ENCODE data around the gene LMAN2.
A peak's percentile ranks its signal among the peaks of the same experiment; 100 is the strongest.

LMAN2 gene

DNA sequence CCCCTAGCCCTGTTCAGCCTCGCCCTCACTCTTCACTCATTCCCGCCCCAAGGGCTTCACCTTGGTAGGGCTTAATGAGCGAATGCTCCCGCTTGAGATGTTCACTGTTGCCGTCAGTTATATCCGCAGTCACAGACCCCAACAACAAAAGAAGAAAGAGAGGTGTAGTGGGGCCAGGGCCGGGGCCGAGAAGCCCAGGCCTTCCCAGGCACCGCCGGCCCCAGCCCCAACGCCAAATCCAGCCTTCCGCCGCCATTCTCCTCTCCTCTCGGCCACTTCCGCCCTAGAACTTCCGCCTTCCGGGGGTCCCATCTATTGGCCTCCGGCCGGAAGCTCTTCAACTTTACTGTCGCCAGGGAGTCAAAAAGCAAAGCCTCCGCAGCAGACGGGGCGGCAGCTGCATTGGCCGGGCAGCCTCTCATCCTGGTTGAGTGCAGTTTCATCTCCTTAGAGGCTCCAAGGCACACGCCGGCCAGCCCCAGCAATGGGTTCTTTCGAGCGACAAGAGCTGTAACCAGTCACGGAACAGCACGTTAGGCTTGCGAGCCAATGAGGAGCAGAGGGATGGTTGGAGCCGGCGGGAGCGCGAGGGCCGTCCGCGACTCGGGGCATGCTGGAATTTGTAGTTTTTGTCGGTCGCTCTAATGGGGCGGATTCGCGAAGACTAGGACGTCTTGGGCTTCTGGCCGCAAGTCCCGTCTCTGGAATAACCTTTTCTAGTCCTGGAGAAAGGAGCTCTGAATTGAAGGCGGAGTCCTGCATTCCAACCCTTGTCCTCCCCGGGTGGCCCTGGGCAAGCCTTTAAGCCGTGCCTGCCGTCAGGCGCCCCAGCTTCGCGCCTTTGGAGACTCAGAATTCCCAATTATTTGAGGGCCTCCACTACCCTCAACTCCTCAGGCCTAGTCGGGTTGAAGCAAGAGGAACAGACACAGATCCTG lies at the start of gene LMAN2:
TSS of gene LMAN2 (minus strand) at position 277 of the 938 bp plus-strand sequence. CDS start at position 256, 21 bp downstream.
- H3K9ac ChIP-seq (ENCODE audit: low read depth, low read length): peak within 1 kb of the TSS; percentile 96
- H3K9me3 ChIP-seq (ENCODE audit: control insufficient read depth, insufficient read depth, low read length): no peaks in the 10 kb centered on the region
- H3K4me3 ChIP-seq (ENCODE audit: low read depth, low read length): peak within 1 kb of the TSS; percentile 84
- peak within 1 kb of the TSS; percentile 99 for H3K27ac ChIP-seq (ENCODE audit: low read depth, low read length)
- peaks cover 22% of the 10 kb centered on the region for H3K36me3 ChIP-seq (ENCODE audit: control insufficient read depth, insufficient read depth, low read length)
- H3K4me1 ChIP-seq (ENCODE audit: control insufficient read depth, insufficient read depth, low read length): peaks cover 6% of the 10 kb centered on the region; the same call in 1 of the 2 replicates
- H3K27me3 ChIP-seq (ENCODE audit: control insufficient read depth, insufficient read depth, low read length): no peaks in the 10 kb centered on the region

GRCh38 chr5:177399997-177400868 lies 48.8 kb upstream of the LMAN2 start, which contains the start of gene PFN3:
TSS of gene PFN3 (minus strand) at chr5:177400661. CDS start at chr5:177400576, 85 bp downstream.
- Histone ChIP-seq H3K27me3 (ENCODE audit: control insufficient read depth, insufficient read depth, low read length) (peaks cover 51% of the 10 kb centered on the region), H3K4me1 (ENCODE audit: control insufficient read depth, insufficient read depth, low read length) (peaks cover 10% of the 10 kb centered on the region; the same call in 1 of the 2 replicates), H3K9ac (ENCODE audit: low read depth, low read length) (no peak within 1 kb of the TSS), H3K27ac (ENCODE audit: low read depth, low read length) (no peak within 1 kb of the TSS), H3K4me3 (ENCODE audit: low read depth, low read length) (no peak within 1 kb of the TSS), H3K9me3 (ENCODE audit: control insufficient read depth, insufficient read depth, low read length) (no peaks in the 10 kb centered on the region), H3K36me3 (ENCODE audit: control insufficient read depth, insufficient read depth, low read length) (no peaks in the 10 kb centered on the region)

GRCh38 chr5:177397875-177398390 lies 46.5 kb upstream of the LMAN2 start:
- H3K4me1 ChIP-seq (ENCODE audit: control insufficient read depth, insufficient read depth, low read length): peaks cover 5% of the 10 kb centered on the region; the same call in 1 of the 2 replicates
- no peak overlapping the region for H3K27ac ChIP-seq (ENCODE audit: low read depth, low read length)
- peaks cover 28% of the 10 kb centered on the region for H3K27me3 ChIP-seq (ENCODE audit: control insufficient read depth, insufficient read depth, low read length)
- H3K36me3 ChIP-seq (ENCODE audit: control insufficient read depth, insufficient read depth, low read length): no peaks in the 10 kb centered on the region
- H3K9ac ChIP-seq (ENCODE audit: low read depth, low read length): no peak overlapping the region
- H3K9me3 ChIP-seq (ENCODE audit: control insufficient read depth, insufficient read depth, low read length): no peaks in the 10 kb centered on the region
- H3K4me3 ChIP-seq (ENCODE audit: low read depth, low read length): no peak overlapping the region

GRCh38 chr5:177396807-177397206 lies 45.3 kb upstream of the LMAN2 start:
- H3K9ac ChIP-seq (ENCODE audit: low read depth, low read length): no peak overlapping the region
- no peaks in the 10 kb centered on the region for H3K9me3 ChIP-seq (ENCODE audit: control insufficient read depth, insufficient read depth, low read length)
- no peak overlapping the region for H3K4me3 ChIP-seq (ENCODE audit: low read depth, low read length)
- H3K27me3 ChIP-seq (ENCODE audit: control insufficient read depth, insufficient read depth, low read length): peaks cover 18% of the 10 kb centered on the region
- H3K27ac ChIP-seq (ENCODE audit: low read depth, low read length): no peak overlapping the region
- no peaks in the 10 kb centered on the region for H3K36me3 ChIP-seq (ENCODE audit: control insufficient read depth, insufficient read depth, low read length)
- H3K4me1 ChIP-seq (ENCODE audit: control insufficient read depth, insufficient read depth, low read length): 0 out of 2 replicates have a peak, but pooled peaks cover 3% of the 10 kb centered on the region

DNA sequence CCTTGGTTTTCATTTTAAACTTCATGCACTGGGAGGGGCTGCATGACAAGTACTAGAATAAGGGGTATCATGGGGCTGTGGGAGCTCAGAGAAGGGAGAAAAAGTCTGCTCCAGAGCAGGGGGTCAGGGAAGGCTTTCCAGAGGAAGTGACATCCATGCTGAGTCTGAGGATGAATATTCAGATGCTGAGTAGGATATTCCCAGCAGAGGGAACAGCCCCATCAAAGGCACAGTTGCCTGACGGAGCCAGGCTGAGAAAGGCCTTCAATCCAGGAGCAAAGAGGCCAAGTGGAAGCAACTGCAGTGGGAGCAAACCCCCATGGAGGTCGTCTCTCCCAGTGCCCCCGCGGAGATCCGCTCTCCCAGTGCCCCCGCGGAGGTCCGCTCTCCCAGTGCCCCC lies 44.6 kb upstream of the LMAN2 start:
- no peak overlapping the region for H3K4me3 ChIP-seq (ENCODE audit: low read depth, low read length)
- no peaks in the 10 kb centered on the region for H3K36me3 ChIP-seq (ENCODE audit: control insufficient read depth, insufficient read depth, low read length)
- H3K27me3 ChIP-seq (ENCODE audit: control insufficient read depth, insufficient read depth, low read length): peaks cover 10% of the 10 kb centered on the region
- H3K4me1 ChIP-seq (ENCODE audit: control insufficient read depth, insufficient read depth, low read length): 0 out of 2 replicates have a peak, but pooled peaks cover 3% of the 10 kb centered on the region
- H3K9me3 ChIP-seq (ENCODE audit: control insufficient read depth, insufficient read depth, low read length): no peaks in the 10 kb centered on the region
- no peak overlapping the region for H3K27ac ChIP-seq (ENCODE audit: low read depth, low read length)
- no peak overlapping the region for H3K9ac ChIP-seq (ENCODE audit: low read depth, low read length)

DNA sequence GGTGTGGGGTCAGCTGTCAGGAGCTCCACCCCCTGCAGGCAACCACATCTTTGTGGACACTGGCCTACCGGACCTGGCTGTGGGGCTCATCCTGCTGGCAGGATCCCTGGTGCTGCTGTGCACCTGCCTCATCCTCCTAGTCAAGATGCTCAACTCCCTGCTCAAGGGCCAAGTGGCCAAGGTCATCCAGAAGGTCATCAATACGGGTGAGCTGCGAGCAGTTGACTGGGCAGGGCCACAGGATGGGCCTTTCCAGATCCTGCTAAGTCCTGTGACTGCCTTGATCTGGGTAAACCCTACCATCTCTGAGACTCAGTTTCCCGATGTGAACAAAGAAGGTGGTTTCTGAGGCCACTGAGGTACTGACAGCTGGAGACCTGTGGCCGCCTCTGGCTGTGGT lies 42.5 kb upstream of the LMAN2 start:
- no peaks in the 10 kb centered on the region for H3K36me3 ChIP-seq (ENCODE audit: control insufficient read depth, insufficient read depth, low read length)
- no peaks in the 10 kb centered on the region for H3K9me3 ChIP-seq (ENCODE audit: control insufficient read depth, insufficient read depth, low read length)
- H3K4me3 ChIP-seq (ENCODE audit: low read depth, low read length): no peak overlapping the region
- H3K27me3 ChIP-seq (ENCODE audit: control insufficient read depth, insufficient read depth, low read length): peaks cover 12% of the 10 kb centered on the region
- 0 out of 2 replicates have a peak, but pooled peaks cover 3% of the 10 kb centered on the region for H3K4me1 ChIP-seq (ENCODE audit: control insufficient read depth, insufficient read depth, low read length)
- H3K27ac ChIP-seq (ENCODE audit: low read depth, low read length): no peak overlapping the region
- no peak overlapping the region for H3K9ac ChIP-seq (ENCODE audit: low read depth, low read length)

- Histone ChIP-seq H3K36me3 (ENCODE audit: control insufficient read depth, insufficient read depth, low read length) (no peaks in the 10 kb centered on the region), H3K9me3 (ENCODE audit: control insufficient read depth, insufficient read depth, low read length) (no peaks in the 10 kb centered on the region), H3K4me1 (ENCODE audit: control insufficient read depth, insufficient read depth, low read length) (0 out of 2 replicates have a peak, but pooled peaks cover 3% of the 10 kb centered on the region), H3K9ac (ENCODE audit: low read depth, low read length) (no peak overlapping the region), H3K27ac (ENCODE audit: low read depth, low read length) (no peak overlapping the region), H3K4me3 (ENCODE audit: low read depth, low read length) (no peak overlapping the region), H3K27me3 (ENCODE audit: control insufficient read depth, insufficient read depth, low read length) (peaks cover 18% of the 10 kb centered on the region)
Measured at GRCh38 chr5:177393206-177393765, 41.8 kb upstream of the LMAN2 start.

GRCh38 chr5:177392765-177393164 lies 41.3 kb upstream of the LMAN2 start:
- Histone ChIP-seq H3K9me3 (ENCODE audit: control insufficient read depth, insufficient read depth, low read length) (no peaks in the 10 kb centered on the region), H3K4me3 (ENCODE audit: low read depth, low read length) (no peak overlapping the region), H3K27me3 (ENCODE audit: control insufficient read depth, insufficient read depth, low read length) (peaks cover 20% of the 10 kb centered on the region), H3K27ac (ENCODE audit: low read depth, low read length) (no peak overlapping the region), H3K9ac (ENCODE audit: low read depth, low read length) (no peak overlapping the region), H3K36me3 (ENCODE audit: control insufficient read depth, insufficient read depth, low read length) (no peaks in the 10 kb centered on the region), H3K4me1 (ENCODE audit: control insufficient read depth, insufficient read depth, low read length) (0 out of 2 replicates have a peak, but pooled peaks cover 3% of the 10 kb centered on the region)

DNA sequence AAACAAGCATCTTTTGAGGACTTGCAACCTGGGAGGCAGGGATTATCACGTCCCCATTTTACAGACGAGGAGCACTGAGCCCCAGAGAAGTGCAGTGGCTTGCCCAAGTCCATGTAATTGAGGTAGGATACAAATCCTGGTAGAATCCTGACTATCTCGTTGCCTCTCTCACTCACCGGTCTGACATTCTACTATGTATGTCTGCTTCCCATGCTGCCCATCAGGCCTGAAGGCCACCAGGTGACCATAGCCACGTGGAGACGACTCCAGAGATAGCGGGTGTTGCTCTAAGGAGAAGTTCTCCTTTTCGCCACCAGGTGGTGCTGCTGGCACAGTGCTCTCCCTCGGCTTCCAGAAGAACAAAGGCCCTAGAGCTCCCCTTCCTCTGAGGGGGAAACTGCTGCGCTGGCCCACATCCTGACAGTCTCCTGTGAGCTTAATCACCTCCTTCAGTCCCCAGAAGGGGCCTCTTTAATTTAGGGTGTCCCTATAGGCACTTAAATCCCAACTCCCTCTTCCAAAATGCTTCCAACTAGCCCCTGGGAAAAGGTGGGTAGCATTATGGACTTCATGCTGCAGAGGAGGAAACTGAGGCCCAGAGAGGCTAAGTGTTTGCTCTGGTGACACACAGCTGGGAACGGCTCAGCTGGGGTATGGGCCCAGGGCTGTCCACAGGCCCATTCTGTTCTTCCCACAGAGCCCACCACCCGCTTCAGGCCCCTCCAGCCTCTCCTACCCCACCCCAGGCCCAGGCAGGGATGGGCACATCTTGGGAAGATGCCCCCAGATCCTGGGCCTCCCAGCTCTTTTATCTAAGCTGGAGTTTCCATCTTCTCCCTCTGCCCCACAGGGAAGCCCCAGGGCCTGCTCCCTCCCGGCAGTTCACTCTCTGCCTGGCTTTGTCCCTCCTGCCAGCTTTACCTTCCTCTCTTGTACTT lies 39.2 kb upstream of the LMAN2 start:
- H3K9me3 ChIP-seq (ENCODE audit: control insufficient read depth, insufficient read depth, low read length): no peaks in the 10 kb centered on the region
- peaks cover 20% of the 10 kb centered on the region for H3K27me3 ChIP-seq (ENCODE audit: control insufficient read depth, insufficient read depth, low read length)
- no peaks in the 10 kb centered on the region for H3K36me3 ChIP-seq (ENCODE audit: control insufficient read depth, insufficient read depth, low read length)
- no peaks in the 10 kb centered on the region for H3K4me1 ChIP-seq (ENCODE audit: control insufficient read depth, insufficient read depth, low read length)
- H3K9ac ChIP-seq (ENCODE audit: low read depth, low read length): no peak overlapping the region
- H3K27ac ChIP-seq (ENCODE audit: low read depth, low read length): no peak overlapping the region
- no peak overlapping the region for H3K4me3 ChIP-seq (ENCODE audit: low read depth, low read length)

Measured in HUES48 (cell line).